ENCODE data around the gene AMDHD2. TPM values are rescaled to one million over a fixed set of nuclear protein-coding genes. Genes with fewer than 3 reads are reported as not detected.

AMDHD2 gene
- total and polyA plus RNA-seq, 2 of the 13 experiments (the other 11 are each of a cell fraction or from before 2014, with no cell fraction given), result 33.5 to 39.1 TPM

- TF ChIP-seq ZNF503 (CRISPR knock-in tag; IDR thresholded peaks at IDR 0.05) (peak; percentile 41; the same call in 1 of the 2 replicates), ZBTB3 (CRISPR knock-in tag; IDR thresholded peaks at IDR 0.05; ENCODE audit: borderline replicate concordance, low read depth) (0 out of 2 replicates have a peak, but pooled peaks have one; percentile 4), ZNF432 (CRISPR knock-in tag; IDR thresholded peaks at IDR 0.05; ENCODE audit: borderline replicate concordance) (no peak), ZFYVE20 (CRISPR knock-in tag; IDR thresholded peaks at IDR 0.05; ENCODE audit: borderline replicate concordance, low read depth) (no peak), PRPF4 (IDR thresholded peaks at IDR 0.05; ENCODE audit: low read depth, low read length, poor library complexity, severe bottlenecking) (no peak), SOX5 (CRISPR knock-in tag; IDR thresholded peaks at IDR 0.05; ENCODE audit: borderline replicate concordance) (peak; percentile 68; the same call in 1 of the 2 replicates), PHF5A (CRISPR knock-in tag; IDR thresholded peaks at IDR 0.05; ENCODE audit: low read depth, unreplicated experiment) (peak; percentile 81), CEBPZ (IDR thresholded peaks at IDR 0.05; ENCODE audit: low read length) (no peak), CHD2 (IDR thresholded peaks at IDR 0.05; ENCODE audit: low read depth, low read length) (no peak), ZNF674 (CRISPR knock-in tag; IDR thresholded peaks at IDR 0.05; ENCODE audit: low read depth) (0 out of 2 replicates have a peak, but pooled peaks have one; percentile 40), HDAC1 (CRISPR knock-in tag; IDR thresholded peaks at IDR 0.05) (peak; percentile 70; the same call in 1 of the 2 replicates), ATAD3A (CRISPR knock-in tag; IDR thresholded peaks at IDR 0.05) (no peak), TCF12 (IDR thresholded peaks at IDR 0.05) (no peak), TCF12 (CRISPR knock-in tag; IDR thresholded peaks at IDR 0.05) (peak; percentile 61; the same call in 1 of the 2 replicates), ZBTB33 (CRISPR knock-in tag; IDR thresholded peaks at IDR 0.05) (0 out of 2 replicates have a peak, but pooled peaks have one; percentile 13), PCBP2 (optimal IDR thresholded peaks at IDR 0.05; ENCODE audit: low read depth, low read length, poor library complexity, severe bottlenecking) (no peak), TMF1 (CRISPR knock-in tag; IDR thresholded peaks at IDR 0.05; ENCODE audit: low read depth) (peak; percentile 24)
Measured at GRCh38 chr16:2531696-2532493, 11.7 kb downstream of the AMDHD2 start (continued).
